CD14-positive monocyte (primary cell): ENCODE data around the gene EXOC3L4. TPM values are rescaled to one million over a fixed set of nuclear protein-coding genes. Genes with fewer than 3 reads are reported as not detected.

Source experiments
- DNase-seq, 3 donors: peaks; one replicate each; pipeline ENCODE4 v3.0.0-alpha.2; 2011 to 2022
- H2AFZ ChIP-seq: 2 replicates; pipeline ENCODE4 v1.6.0; 2012; ENCODE audit warnings: mild to moderate bottlenecking, low read depth, low read length, inconsistent platforms; ENCODE audit not compliant: insufficient read depth, poor library complexity, severe bottlenecking
- H3K27ac ChIP-seq, 2 donors: 1 replicate in 1 of 2; 2 replicates in 1 of 2; pipeline ENCODE4 v1.5.1; 2012 to 2013; ENCODE audit warnings: low read length in 2 of 2, control low read depth in 1 of 2, inconsistent platforms in 1 of 2, low read depth in 1 of 2, mild to moderate bottlenecking in 1 of 2
- H3K27me3 ChIP-seq, 2 donors: one replicate each; pipeline versions ENCODE4 v1.6.0 to v1.6.1; 2011 to 2013; ENCODE audit warnings: low read length in 2 of 2; ENCODE audit not compliant: control insufficient read depth in 2 of 2, insufficient read depth in 2 of 2
- H3K36me3 ChIP-seq, 2 donors: replicated peaks in 1 of 2; 1 replicate in 1 of 2; 2 replicates in 1 of 2; pipeline versions ENCODE4 v1.5.1 to v1.6.1; 2012 to 2013; ENCODE audit warnings: low read length in 2 of 2, control low read depth in 1 of 2, inconsistent platforms in 1 of 2, mild to moderate bottlenecking in 1 of 2; ENCODE audit not compliant: insufficient read depth in 2 of 2, control insufficient read depth in 1 of 2
- H3K4me1 ChIP-seq, 2 donors: 1 replicate in 1 of 2; 2 replicates in 1 of 2; pipeline versions ENCODE4 v1.5.1 to v1.6.1; 2012 to 2013; ENCODE audit warnings: low read length in 2 of 2, control low read depth in 1 of 2, inconsistent platforms in 1 of 2, mild to moderate bottlenecking in 1 of 2, moderate library complexity in 1 of 2; ENCODE audit not compliant: insufficient read depth in 2 of 2, control insufficient read depth in 1 of 2
- H3K4me2 ChIP-seq: replicated peaks from 2 replicates; pipeline ENCODE3; 2012; ENCODE audit warnings: low read length, moderate library complexity, mild to moderate bottlenecking; ENCODE audit not compliant: poor library complexity, severe bottlenecking; ENCODE audit errors: extremely low read depth
- H3K4me3 ChIP-seq, 3 experiments: fragments of 200-600 bp in 1 of 3; sonication (generic) in 1 of 3; replicated peaks in 1 of 3; 1 replicate in 2 of 3; 2 replicates in 1 of 3; pipeline ENCODE4 v1.5.1; 2011 to 2013; ENCODE audit warnings: low read length in 3 of 3, mild to moderate bottlenecking in 3 of 3, control low read depth in 2 of 3, low read depth in 2 of 3, inconsistent platforms in 1 of 3, moderate library complexity in 1 of 3
- H3K79me2 ChIP-seq: 2 replicates; pipeline ENCODE4 v1.6.0; 2012; ENCODE audit warnings: mild to moderate bottlenecking, control low read depth, inconsistent platforms, low read length, moderate library complexity; ENCODE audit not compliant: insufficient read depth
- H3K9ac ChIP-seq: 2 replicates; pipeline ENCODE4 v1.6.0; 2017; ENCODE audit warnings: low read length, mild to moderate bottlenecking; ENCODE audit not compliant: insufficient read depth, poor library complexity, severe bottlenecking
- H3K9me3 ChIP-seq, 2 donors: replicated peaks in 1 of 2; 1 replicate in 1 of 2; 2 replicates in 1 of 2; pipeline versions ENCODE4 v1.5.1 to v1.6.1; 2012 to 2013; ENCODE audit warnings: low read length in 2 of 2, control low read depth in 1 of 2; ENCODE audit not compliant: control insufficient read depth in 1 of 2, insufficient read depth in 1 of 2
- H4K20me1 ChIP-seq: 2 replicates; pipeline ENCODE4 v1.6.0; 2012; ENCODE audit warnings: mild to moderate bottlenecking, low read length, control low read depth, moderate library complexity; ENCODE audit not compliant: insufficient read depth
- H3K27ac Mint-ChIP-seq, 7 donors: one replicate each; pipeline ENCODE4 v1.8.0; 2020; ENCODE audit warnings: mild to moderate bottlenecking in 7 of 7, mixed read lengths in 7 of 7, moderate library complexity in 6 of 7, inconsistent platforms in 2 of 7
- H3K27me3 Mint-ChIP-seq, 3 donors: one replicate each; pipeline ENCODE4 v1.8.0; 2021 to 2022; ENCODE audit warnings: low read depth in 3 of 3, mild to moderate bottlenecking in 3 of 3, mixed read lengths in 3 of 3, moderate library complexity in 3 of 3, inconsistent platforms in 1 of 3
- H3K36me3 Mint-ChIP-seq, 2 donors: one replicate each; pipeline ENCODE4 v1.8.0; 2020; ENCODE audit warnings: mixed read lengths in 2 of 2, inconsistent platforms in 1 of 2, mild to moderate bottlenecking in 1 of 2
- H3K4me1 Mint-ChIP-seq: one replicate; pipeline ENCODE4 v1.8.0; 2020; ENCODE audit warnings: mild to moderate bottlenecking, mixed read lengths
- H3K4me3 Mint-ChIP-seq, 2 donors: one replicate each; pipeline ENCODE4 v1.8.0; 2020; ENCODE audit warnings: mild to moderate bottlenecking in 2 of 2, mixed read lengths in 2 of 2, moderate library complexity in 1 of 2
- H3K9me3 Mint-ChIP-seq, 7 donors: one replicate each; pipeline ENCODE4 v1.8.0; 2020 to 2022; ENCODE audit warnings: mixed read lengths in 7 of 7, mild to moderate bottlenecking in 6 of 7, moderate library complexity in 6 of 7, inconsistent platforms in 2 of 7
- WGBS: methylation state at CpG from one replicate; pipeline ENCODE4 v1.1.5; 2013; ENCODE audit warnings: missing lambda C conversion rate; ENCODE audit not compliant: insufficient coverage; 5-methylcytosine and 5-hydroxymethylcytosine counted together
- intact Hi-C, 2 donors: fragments of 100-400 bp; cut with micrococcal nuclease; formaldehyde crosslinking; loops; one replicate each; pipeline versions ENCODE4 v1.15.0 to v1.15.1; 2023
- polyA plus RNA-seq, 3 donors: library from polyadenylated mRNA; depleted of rRNA in 1 of 3; unstranded in 2 of 3; stranded (reverse) in 1 of 3; fragments of 300-500 nt in 2 of 3; fragments of >200 nt in 1 of 3; fragmentation: Illumina TruSeq in 2 of 3; gene quantifications; 1 replicate in 2 of 3; 2 replicates in 1 of 3; pipeline ENCODE4 v1.2.3, GENCODE V29; 2012 to 2021
- TF ChIP-seq, protein P1 (sequence below): fragments of 200-600 bp; IDR thresholded peaks from one replicate; pipeline ENCODE4 v1.8.0; 2022; ENCODE audit warnings: antibody characterized with exemption, mild to moderate bottlenecking

The EXOC3L4 gene
- polyA plus RNA-seq, 3 donors: 0.17 TPM; not detected in 2

- TF ChIP-seq, protein P1, sequence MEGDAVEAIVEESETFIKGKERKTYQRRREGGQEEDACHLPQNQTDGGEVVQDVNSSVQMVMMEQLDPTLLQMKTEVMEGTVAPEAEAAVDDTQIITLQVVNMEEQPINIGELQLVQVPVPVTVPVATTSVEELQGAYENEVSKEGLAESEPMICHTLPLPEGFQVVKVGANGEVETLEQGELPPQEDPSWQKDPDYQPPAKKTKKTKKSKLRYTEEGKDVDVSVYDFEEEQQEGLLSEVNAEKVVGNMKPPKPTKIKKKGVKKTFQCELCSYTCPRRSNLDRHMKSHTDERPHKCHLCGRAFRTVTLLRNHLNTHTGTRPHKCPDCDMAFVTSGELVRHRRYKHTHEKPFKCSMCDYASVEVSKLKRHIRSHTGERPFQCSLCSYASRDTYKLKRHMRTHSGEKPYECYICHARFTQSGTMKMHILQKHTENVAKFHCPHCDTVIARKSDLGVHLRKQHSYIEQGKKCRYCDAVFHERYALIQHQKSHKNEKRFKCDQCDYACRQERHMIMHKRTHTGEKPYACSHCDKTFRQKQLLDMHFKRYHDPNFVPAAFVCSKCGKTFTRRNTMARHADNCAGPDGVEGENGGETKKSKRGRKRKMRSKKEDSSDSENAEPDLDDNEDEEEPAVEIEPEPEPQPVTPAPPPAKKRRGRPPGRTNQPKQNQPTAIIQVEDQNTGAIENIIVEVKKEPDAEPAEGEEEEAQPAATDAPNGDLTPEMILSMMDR: no peak
- H3K36me3 Mint-ChIP-seq: no peaks in the 10 kb centered on the region
- H3K27me3 Mint-ChIP-seq: peaks cover 2 to 9% (median 6%) of the 10 kb centered on the region in 3 donors
- DNase-seq: no peak
- Histone ChIP-seq H3K9ac (no peak overlapping the region), H3K9me3 (no peaks in the 10 kb centered on the region), H2AFZ (no peak overlapping the region), H3K4me3 (no peak overlapping the region), H4K20me1 (no peaks in the 10 kb centered on the region), H3K4me2 (no peak overlapping the region), H3K36me3 (no peaks in the 10 kb centered on the region), H3K79me2 (no peaks in the 10 kb centered on the region), H3K27ac (no peak overlapping the region), H3K27me3 (no peaks in the 10 kb centered on the region), H3K4me1 (peaks cover 0 to 7% of the 10 kb centered on the region in 2 donors)
- intact Hi-C loops: no loop called here
- H3K4me3 Mint-ChIP-seq: no peak overlapping the region
- H3K9me3 Mint-ChIP-seq: peaks cover 0 to 10% (median 5%) of the 10 kb centered on the region in 7 donors
- no peaks in the 10 kb centered on the region for H3K4me1 Mint-ChIP-seq
- 97% methylated on average over 17 of the region's 19 CpGs for WGBS
- no peak overlapping the region for H3K27ac Mint-ChIP-seq
Measured at GRCh38 chr14:103157969-103158368, 63.4 kb downstream of the EXOC3L4 start.

- peaks cover 0 to 7% of the 10 kb centered on the region in 2 donors for H3K4me1 ChIP-seq
- Mint-ChIP-seq H3K27me3 (peaks cover 2 to 9% (median 8%) of the 10 kb centered on the region in 3 donors), H3K27ac (no peak overlapping the region), H3K9me3 (peaks cover 0 to 10% (median 5%) of the 10 kb centered on the region in 7 donors), H3K4me3 (no peak overlapping the region), H3K4me1 (no peaks in the 10 kb centered on the region), H3K36me3 (no peaks in the 10 kb centered on the region)
- no peak overlapping the region for H2AFZ ChIP-seq
- no peak overlapping the region for H3K9ac ChIP-seq
- WGBS: no CpG with 5 or more reads among the region's 1 CpG
- H4K20me1 ChIP-seq: no peaks in the 10 kb centered on the region
- no peaks in the 10 kb centered on the region for H3K79me2 ChIP-seq
- H3K4me3 ChIP-seq: no peak overlapping the region
- intact Hi-C loops: no loop called here
- H3K9me3 ChIP-seq: no peaks in the 10 kb centered on the region
- H3K27ac ChIP-seq: no peak overlapping the region
- no peaks in the 10 kb centered on the region for H3K27me3 ChIP-seq
- no peaks in the 10 kb centered on the region for H3K36me3 ChIP-seq
- no peak for DNase-seq
- H3K4me2 ChIP-seq: no peak overlapping the region
- TF ChIP-seq, protein P1: no peak
Measured at GRCh38 chr14:103158688-103159087, 64.2 kb downstream of the EXOC3L4 start.

Other genes starting within 250 kb of the EXOC3L4 start
- under 1 TPM in 1 of 3 donors, not detected in 2; 0.09 TPM for gene AMN, start 172.1 kb upstream of the EXOC3L4 start, polyA plus RNA-seq
- gene CDC42BPB, start 37.2 kb upstream of the EXOC3L4 start, polyA plus RNA-seq: 10 to 100 TPM in 1 of 3 donors, under 1 TPM in 2; 0.25 to 19.0 (median 0.60) TPM
- gene LBHD2, start 10.5 kb upstream of the EXOC3L4 start, polyA plus RNA-seq: not detected
- 1,000 to 10,000 TPM in 1 of 3 donors, 10 to 100 TPM in 2; 41.5 to 1,807 (median 50.8) TPM for gene TNFAIP2, start 28.7 kb downstream of the EXOC3L4 start, polyA plus RNA-seq
- 100 to 1,000 TPM; 162 to 191 (median 163) TPM for gene EIF5, start 239.5 kb downstream of the EXOC3L4 start, polyA plus RNA-seq